Measurements from ENCODE around the gene TDRKH.
"Not testable (repeated sequence)": the region's sequence is repeated elsewhere in the genome, so short reads cannot be mapped to it uniquely, and the experiment has no call there.

TDRKH gene

GRCh38 chr1:151779852-151780251, 10.4 kb downstream of the TDRKH start:
- no peak for TF ChIP-seq CTCF (IDR thresholded peaks at IDR 0.05; ENCODE audit: low read depth, low read length)
- no peak for DNase-seq (ENCODE audit: low read depth in 2 of 2)
- no peak overlapping the region for H3K4me3 ChIP-seq (replicated peaks in 1 of 2; ENCODE audit: low read depth in 2 of 2, low read length in 2 of 2)

GRCh38 chr1:151777317-151777716, 13.0 kb downstream of the TDRKH start:
- no peak overlapping the region for H3K4me3 ChIP-seq (replicated peaks in 1 of 2; ENCODE audit: low read depth in 2 of 2, low read length in 2 of 2)
- no peak for TF ChIP-seq CTCF (IDR thresholded peaks at IDR 0.05; ENCODE audit: low read depth, low read length)
- DNase-seq (ENCODE audit: low read depth in 2 of 2): no peak

DNA sequence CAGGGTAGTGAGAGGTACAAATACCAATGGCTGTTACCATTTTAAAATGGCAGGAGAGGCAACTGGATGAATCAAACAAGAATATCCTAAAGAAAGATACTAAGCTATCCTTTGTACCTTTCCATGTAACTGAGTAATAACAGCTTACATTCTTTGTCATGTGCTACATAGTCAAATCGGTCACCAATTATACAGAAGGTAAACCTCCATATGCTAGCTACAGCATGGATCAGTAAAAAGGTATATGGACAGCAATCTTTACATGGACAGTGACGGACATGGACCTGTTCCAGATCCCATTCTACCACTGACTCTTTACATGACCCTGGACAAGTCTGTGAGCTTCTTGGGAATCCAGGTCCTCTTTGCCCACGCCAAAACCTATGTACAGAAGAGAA, 13.6 kb downstream of the TDRKH start:
- DNase-seq (ENCODE audit: low read depth in 2 of 2): no peak
- H3K4me3 ChIP-seq (replicated peaks in 1 of 2; ENCODE audit: low read depth in 2 of 2, low read length in 2 of 2): no peak overlapping the region
- no peak for TF ChIP-seq CTCF (IDR thresholded peaks at IDR 0.05; ENCODE audit: low read depth, low read length)

GRCh38 chr1:151775894-151776664, 14.2 kb downstream of the TDRKH start:
- DNase-seq (ENCODE audit: low read depth in 2 of 2): no peak
- no peak overlapping the region for H3K4me3 ChIP-seq (replicated peaks in 1 of 2; ENCODE audit: low read depth in 2 of 2, low read length in 2 of 2)
- TF ChIP-seq CTCF (IDR thresholded peaks at IDR 0.05; ENCODE audit: low read depth, low read length): no peak

DNA sequence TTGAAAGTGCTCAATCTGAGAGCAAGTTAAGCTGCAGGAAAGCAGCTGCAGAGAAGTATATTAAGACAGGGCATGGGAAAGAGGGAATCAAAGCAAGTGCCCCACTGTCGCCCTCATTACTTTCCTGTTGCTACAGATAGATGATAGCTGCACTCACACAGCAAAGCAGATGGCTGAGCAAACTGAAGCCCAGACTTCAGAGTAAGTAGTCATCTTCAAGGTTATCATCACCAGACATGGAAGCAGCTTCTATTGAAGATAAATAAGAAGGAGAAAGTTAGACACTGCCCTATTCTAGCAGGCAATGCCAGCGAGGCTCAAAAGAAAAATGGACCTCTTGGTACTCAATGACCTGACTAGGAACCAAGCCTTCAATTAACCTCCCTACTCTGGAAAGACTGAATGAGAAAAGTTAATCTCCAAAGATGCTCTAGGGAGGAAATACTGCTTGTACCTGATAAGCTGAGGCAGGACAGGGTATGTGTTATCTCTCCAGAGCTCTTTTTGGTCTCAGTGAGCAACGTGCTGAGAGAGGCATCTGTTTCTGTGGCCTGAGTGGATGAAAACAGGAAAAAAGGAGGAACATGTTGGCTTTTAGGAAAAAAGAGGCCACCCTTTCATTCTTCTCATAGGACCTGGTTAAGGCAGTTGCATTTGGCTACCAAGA, 15.9 kb downstream of the TDRKH start:
- DNase-seq (ENCODE audit: low read depth in 2 of 2): no peak
- no peak for TF ChIP-seq CTCF (IDR thresholded peaks at IDR 0.05; ENCODE audit: low read depth, low read length)
- no peak overlapping the region for H3K4me3 ChIP-seq (replicated peaks in 1 of 2; ENCODE audit: low read depth in 2 of 2, low read length in 2 of 2)

GRCh38 chr1:151773702-151774101, 16.6 kb downstream of the TDRKH start:
- no peak overlapping the region for H3K4me3 ChIP-seq (replicated peaks in 1 of 2; ENCODE audit: low read depth in 2 of 2, low read length in 2 of 2)
- peak; percentile 5 to 75 for DNase-seq (ENCODE audit: low read depth in 2 of 2)
- no peak for TF ChIP-seq CTCF (IDR thresholded peaks at IDR 0.05; ENCODE audit: low read depth, low read length)

DNA sequence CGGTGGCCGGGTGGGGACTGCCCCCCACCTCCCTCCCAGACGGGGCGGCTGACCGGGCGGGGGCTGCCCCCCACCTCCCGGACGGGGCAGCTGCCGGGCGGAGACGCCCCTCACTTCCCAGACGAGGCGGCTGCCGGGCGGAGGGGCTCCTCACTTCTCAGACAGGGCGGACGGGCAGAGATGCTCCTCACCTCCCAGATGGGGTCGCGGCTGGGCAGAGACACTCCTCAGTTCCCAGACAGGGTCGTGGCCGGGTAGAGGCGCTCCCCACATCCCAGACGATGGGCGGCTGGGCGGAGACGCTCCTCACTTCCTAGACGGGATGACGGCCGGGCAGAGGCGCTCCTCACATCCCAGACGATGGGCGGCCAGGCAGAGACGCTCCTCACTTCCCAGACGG, 21.0 kb downstream of the TDRKH start:
- not testable (repeated sequence) for DNase-seq (ENCODE audit: low read depth in 2 of 2); H3K4me3 ChIP-seq (replicated peaks in 1 of 2; ENCODE audit: low read depth in 2 of 2, low read length in 2 of 2)

DNA sequence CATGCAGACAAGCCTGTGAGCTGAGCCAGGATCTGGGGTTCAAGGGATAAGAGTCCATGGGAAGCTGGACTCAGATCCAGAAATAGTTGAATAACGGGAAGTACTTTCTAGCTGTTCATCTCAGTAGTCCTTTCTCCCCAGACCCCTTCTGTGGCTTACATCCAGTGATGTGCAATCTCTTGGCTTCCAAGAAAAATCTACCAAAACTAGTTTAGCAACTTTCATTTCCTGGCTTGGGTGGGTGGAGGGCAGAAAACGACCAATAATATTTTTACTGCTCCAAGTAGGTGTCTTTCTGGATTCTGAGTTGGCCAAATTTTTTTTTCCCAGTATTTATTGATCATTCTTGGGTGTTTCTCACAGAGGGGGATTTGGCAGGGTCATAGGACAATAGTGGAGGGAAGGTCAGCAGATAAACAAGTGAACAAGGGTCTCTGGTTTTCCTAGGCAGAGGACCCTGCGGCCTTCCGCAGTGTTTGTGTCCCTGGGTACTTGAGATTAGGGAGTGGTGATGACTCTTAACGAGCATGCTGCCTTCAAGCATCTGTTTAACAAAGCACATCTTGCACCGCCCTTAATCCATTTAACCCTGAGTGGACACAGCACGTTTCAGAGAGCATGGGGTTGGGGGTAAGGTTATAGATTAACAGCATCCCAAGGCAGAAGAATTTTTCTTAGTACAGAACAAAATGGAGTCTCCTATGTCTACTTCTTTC, 21.8 kb downstream of the TDRKH start:
- not testable (repeated sequence) for DNase-seq (ENCODE audit: low read depth in 2 of 2); H3K4me3 ChIP-seq (replicated peaks in 1 of 2; ENCODE audit: low read depth in 2 of 2, low read length in 2 of 2)

Data from cardiac fibroblast (primary cell).